Psoas muscle (tissue), 8 donors: ENCODE results near the gene ADGRG1. TPM values are rescaled to one million over a fixed set of nuclear protein-coding genes. Genes with fewer than 3 reads are reported as not detected.
A peak's percentile ranks its signal among the peaks of the same experiment; 100 is the strongest.

Source experiments
- ATAC-seq, 4 donors: fragments of 200-7000 bp; cut with Tn5 transposase; one replicate each; pipeline ENCODE4 v1.9.1; 2020; ENCODE audit warnings: moderate library complexity in 3 of 4, mild to moderate bottlenecking in 2 of 4
- DNase-seq, 2 donors: peaks; one replicate each; pipeline ENCODE4 v3.0.0-alpha.2; 2020
- H3K27ac ChIP-seq: fragments of 200-600 bp; one replicate; pipeline ENCODE4 v1.8.0; 2022
- H3K27me3 ChIP-seq, 3 donors: fragments of 200-600 bp in 1 of 3; one replicate each; pipeline versions ENCODE4 v1.6.1 to v1.8.0; 2013 to 2022; ENCODE audit warnings: low read length in 2 of 3, mild to moderate bottlenecking in 2 of 3, moderate library complexity in 1 of 3; ENCODE audit not compliant: insufficient read depth in 3 of 3
- H3K36me3 ChIP-seq, 2 donors: fragments of 200-600 bp in 1 of 2; one replicate each; pipeline versions ENCODE4 v1.6.1 to v1.8.0; 2013 to 2022; ENCODE audit warnings: low read depth in 1 of 2, mild to moderate bottlenecking in 1 of 2, moderate library complexity in 1 of 2; ENCODE audit not compliant: insufficient read depth in 1 of 2
- H3K4me1 ChIP-seq: fragments of 200-600 bp; one replicate; pipeline ENCODE4 v1.8.0; 2022
- H3K4me3 ChIP-seq: fragments of 200-600 bp; one replicate; pipeline ENCODE4 v1.8.0; 2022; ENCODE audit warnings: mild to moderate bottlenecking
- H3K9me3 ChIP-seq: fragments of 200-600 bp; one replicate; pipeline ENCODE4 v1.8.0; 2022
- CTCF ChIP-seq: fragments of 200-600 bp; IDR thresholded peaks from one replicate; pipeline ENCODE4 v1.8.0; 2022; ENCODE audit warnings: antibody characterized with exemption
- WGBS, 3 donors: extraction: QIAGEN DNeasy Blood & Tissue Kit; methylation state at CpG; one replicate each; pipeline versions ENCODE4 v1.1.6 to v1.1.7; 2013; 5-methylcytosine and 5-hydroxymethylcytosine counted together
- intact Hi-C, 2 donors: fragments of 100-400 bp; cut with DNase I; formaldehyde crosslinking; loops; one replicate each; pipeline versions ENCODE4 v1.11.0 to v1.14.2; 2022
- polyA plus RNA-seq, 3 donors: library from polyadenylated mRNA; stranded (reverse); fragments of 200-250 nt; gene quantifications; one replicate each; pipeline ENCODE4 v1.2.3, GENCODE V29; 2013
- total RNA-seq, 4 donors: library from RNA; stranded (reverse); fragmentation: NEBNext Ultra II Directional in 2 of 4; extraction: Animal tissue kit (Norgen Biotek cat#: 25700) in 2 of 4; gene quantifications; one replicate each; pipeline versions ENCODE4 v1.2.1 to v1.2.4, GENCODE V29; 2021 to 2023
- donor health status: healthy with polysubstance abuse.
- donor health status: DM: no; HTN: no; CAD: no; lungs with moderate emphysema.
- donor health status: Bipolar disorder and iron deficiency.
- donor health status: healthy.
- donor health status: DM: yes; HTN: yes; CAD: no.
- donor health status: DM: no; HTN: no; CAD: no.
- donor health status: DM: no; HTN: no; CAD: no.
- donor health status: DM: yes; HTN: yes; CAD: no.

ADGRG1 gene
- total and polyA plus RNA-seq, 7 donors = 5.3 to 19.4 (median 14.2) TPM

GRCh38 chr16:57607676-57608461, 20.6 kb upstream of the ADGRG1 start:
- ATAC-seq (no peak), DNase-seq (no peak)
- Histone ChIP-seq H3K9me3 (no peaks in the 10 kb centered on the region), H3K4me3 (no peak overlapping the region), H3K27me3 (peaks cover 0 to 3% (median 0%) of the 10 kb centered on the region in 3 donors), H3K27ac (no peak overlapping the region), H3K36me3 (no peaks in the 10 kb centered on the region), H3K4me1 (no peaks in the 10 kb centered on the region)
- intact Hi-C loops = no loop called here
- 93 to 96% (median 96%) methylated on average over 10 of the region's 10 CpGs for WGBS, 3 donors
- no peak for TF ChIP-seq CTCF

GRCh38 chr16:57608462-57609113, 19.8 kb upstream of the ADGRG1 start:
- Histone ChIP-seq H3K36me3 (no peaks in the 10 kb centered on the region), H3K27me3 (peaks cover 0 to 3% (median 0%) of the 10 kb centered on the region in 3 donors), H3K4me1 (no peaks in the 10 kb centered on the region), H3K9me3 (no peaks in the 10 kb centered on the region), H3K27ac (no peak overlapping the region), H3K4me3 (no peak overlapping the region)
- WGBS, 3 donors = 85 to 92% (median 91%) methylated on average over 8 of the region's 8 CpGs
- ATAC-seq = no peak
- DNase-seq = no peak
- no peak for TF ChIP-seq CTCF
- intact Hi-C loops = no loop called here

DNA sequence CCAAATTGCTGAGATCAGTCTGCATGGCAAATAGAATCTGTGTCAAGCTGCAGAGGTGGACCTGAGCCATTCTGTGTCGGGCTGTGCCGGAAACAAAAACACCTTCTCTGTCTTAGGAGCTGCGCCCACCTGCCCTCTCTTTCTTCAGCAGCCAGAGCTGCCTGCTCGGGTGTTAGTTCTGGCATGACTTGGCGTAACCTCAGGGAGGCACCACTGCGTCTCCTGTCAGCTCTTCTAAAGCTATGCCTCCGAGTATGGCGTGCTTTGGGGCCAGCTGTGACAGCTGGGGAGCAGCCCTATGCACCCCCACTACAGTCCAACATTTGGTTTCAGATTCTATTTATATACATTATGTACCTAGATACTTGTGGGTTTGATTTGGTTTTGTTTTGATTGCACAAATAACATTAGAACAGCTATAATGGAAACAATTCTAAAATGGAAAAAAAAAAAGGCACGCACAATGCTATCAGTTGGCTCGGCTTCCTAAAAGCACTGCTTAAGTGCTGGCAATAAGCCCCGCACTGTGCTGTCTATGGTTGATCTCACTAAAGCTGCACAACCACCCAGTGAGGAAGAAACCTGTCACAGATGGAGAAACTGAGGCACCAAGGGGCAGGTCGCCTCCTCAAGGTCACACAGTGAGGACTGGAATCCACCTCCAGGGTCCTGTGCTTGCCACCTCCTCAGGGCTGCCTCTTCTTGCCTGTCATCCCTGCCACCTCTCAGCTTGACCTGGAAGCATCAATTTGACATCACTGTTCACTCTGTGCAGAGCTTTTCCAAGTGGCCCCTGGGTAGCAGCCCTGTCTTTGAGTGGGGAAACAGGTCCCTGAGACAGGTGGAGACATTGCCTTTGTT, 18.7 kb upstream of the ADGRG1 start:
- Histone ChIP-seq H3K4me3 (no peak overlapping the region), H3K4me1 (no peaks in the 10 kb centered on the region), H3K9me3 (no peaks in the 10 kb centered on the region), H3K36me3 (no peaks in the 10 kb centered on the region), H3K27me3 (no peaks in the 10 kb centered on the region), H3K27ac (no peak overlapping the region)
- intact Hi-C loops = no loop called here
- DNase-seq (no peak), ATAC-seq (peak in 2 of 4 donors; percentile 27 to 47)
- TF ChIP-seq CTCF = no peak
- WGBS, 3 donors = 21 to 28% (median 25%) methylated on average over 12 of the region's 12 CpGs

GRCh38 chr16:57610611-57611010, 17.8 kb upstream of the ADGRG1 start:
- Histone ChIP-seq H3K36me3 (no peaks in the 10 kb centered on the region), H3K4me1 (no peaks in the 10 kb centered on the region), H3K4me3 (no peak overlapping the region), H3K27ac (no peak overlapping the region), H3K9me3 (no peaks in the 10 kb centered on the region), H3K27me3 (no peaks in the 10 kb centered on the region)
- TF ChIP-seq CTCF = no peak
- intact Hi-C loops = no loop called here
- ATAC-seq = no peak
- WGBS, 3 donors = 82 to 86% (median 83%) methylated on average over 4 of the region's 4 CpGs
- no peak for DNase-seq
